Measurements from ENCODE around the gene ETS1. TPM values are rescaled to one million over a fixed set of nuclear protein-coding genes. Genes with fewer than 3 reads are reported as not detected.
A peak's percentile ranks its signal among the peaks of the same experiment; 100 is the strongest.

Gene ETS1
- total RNA-seq, 4 donors from 2014 or later, result 46.3 to 70.6 (median 57.6) TPM

DNA sequence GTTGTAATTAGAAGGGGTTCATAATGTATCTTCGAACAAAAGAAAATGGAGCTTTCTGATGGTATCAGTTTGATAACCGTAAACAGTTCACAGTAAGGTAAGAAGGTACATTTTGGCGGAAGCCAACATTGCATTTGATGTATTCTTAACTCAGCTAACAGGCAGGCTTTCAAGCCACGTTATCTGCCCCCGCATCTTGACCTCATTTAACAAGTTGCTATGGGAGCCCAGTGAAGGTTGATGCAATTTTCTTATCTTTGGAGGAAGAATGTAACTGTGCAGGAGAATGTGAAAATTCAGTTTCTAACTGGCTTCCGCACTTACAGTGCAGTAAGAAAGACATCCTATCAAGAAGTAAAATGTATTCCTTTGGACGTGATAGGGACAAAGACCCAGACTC is 110.6 kb downstream of the ETS1 start:
- Histone ChIP-seq H3K9me3 (no peaks in the 10 kb centered on the region), H3K27me3 (no peaks in the 10 kb centered on the region), H3K27ac (peak overlapping the region in 1 of 4 donors; percentile 28), H3K4me3 (no peak overlapping the region), H3K36me3 (peaks cover 0 to 35% (median 14%) of the 10 kb centered on the region in 3 donors), H3K4me1 (peaks cover 0 to 95% (median 72%) of the 10 kb centered on the region in 4 donors)
- no peak for DNase-seq (ENCODE audit: low spot score in 2 of 2)
- TF ChIP-seq, protein P1, sequence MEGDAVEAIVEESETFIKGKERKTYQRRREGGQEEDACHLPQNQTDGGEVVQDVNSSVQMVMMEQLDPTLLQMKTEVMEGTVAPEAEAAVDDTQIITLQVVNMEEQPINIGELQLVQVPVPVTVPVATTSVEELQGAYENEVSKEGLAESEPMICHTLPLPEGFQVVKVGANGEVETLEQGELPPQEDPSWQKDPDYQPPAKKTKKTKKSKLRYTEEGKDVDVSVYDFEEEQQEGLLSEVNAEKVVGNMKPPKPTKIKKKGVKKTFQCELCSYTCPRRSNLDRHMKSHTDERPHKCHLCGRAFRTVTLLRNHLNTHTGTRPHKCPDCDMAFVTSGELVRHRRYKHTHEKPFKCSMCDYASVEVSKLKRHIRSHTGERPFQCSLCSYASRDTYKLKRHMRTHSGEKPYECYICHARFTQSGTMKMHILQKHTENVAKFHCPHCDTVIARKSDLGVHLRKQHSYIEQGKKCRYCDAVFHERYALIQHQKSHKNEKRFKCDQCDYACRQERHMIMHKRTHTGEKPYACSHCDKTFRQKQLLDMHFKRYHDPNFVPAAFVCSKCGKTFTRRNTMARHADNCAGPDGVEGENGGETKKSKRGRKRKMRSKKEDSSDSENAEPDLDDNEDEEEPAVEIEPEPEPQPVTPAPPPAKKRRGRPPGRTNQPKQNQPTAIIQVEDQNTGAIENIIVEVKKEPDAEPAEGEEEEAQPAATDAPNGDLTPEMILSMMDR (IDR thresholded peaks at IDR 0.05), result no peak
- TF ChIP-seq POLR2A (IDR thresholded peaks at IDR 0.05), result no peak
- no peak for TF ChIP-seq EP300 (IDR thresholded peaks at IDR 0.05)
- 91 to 92% methylated on average over 7 of the region's 7 CpGs for WGBS, 2 donors

DNA sequence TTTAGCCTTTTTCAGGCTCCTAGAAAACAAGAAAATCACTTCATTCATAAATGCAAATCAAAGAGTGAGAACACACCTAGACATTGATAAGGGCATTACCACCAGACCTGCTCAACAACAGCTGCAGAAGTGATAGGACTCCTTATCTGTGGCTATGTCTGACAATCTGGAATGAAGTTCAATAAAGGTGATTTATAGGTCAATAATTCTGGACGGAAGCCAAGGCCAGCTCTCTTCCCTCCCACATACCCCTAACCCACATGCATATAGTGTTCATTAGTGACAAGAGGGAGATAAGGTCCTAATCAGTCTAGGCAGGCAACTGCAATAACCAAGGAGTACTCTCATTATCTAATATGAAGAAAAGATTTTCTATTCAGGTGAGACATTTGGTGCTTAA is 111.3 kb downstream of the ETS1 start:
- peak overlapping the region in 2 of 4 donors; percentile 28 to 79 for H3K27ac ChIP-seq
- no peak for DNase-seq (ENCODE audit: low spot score in 2 of 2)
- 44% methylated on average over 1 of the region's 1 CpG for WGBS, 2 donors

DNA sequence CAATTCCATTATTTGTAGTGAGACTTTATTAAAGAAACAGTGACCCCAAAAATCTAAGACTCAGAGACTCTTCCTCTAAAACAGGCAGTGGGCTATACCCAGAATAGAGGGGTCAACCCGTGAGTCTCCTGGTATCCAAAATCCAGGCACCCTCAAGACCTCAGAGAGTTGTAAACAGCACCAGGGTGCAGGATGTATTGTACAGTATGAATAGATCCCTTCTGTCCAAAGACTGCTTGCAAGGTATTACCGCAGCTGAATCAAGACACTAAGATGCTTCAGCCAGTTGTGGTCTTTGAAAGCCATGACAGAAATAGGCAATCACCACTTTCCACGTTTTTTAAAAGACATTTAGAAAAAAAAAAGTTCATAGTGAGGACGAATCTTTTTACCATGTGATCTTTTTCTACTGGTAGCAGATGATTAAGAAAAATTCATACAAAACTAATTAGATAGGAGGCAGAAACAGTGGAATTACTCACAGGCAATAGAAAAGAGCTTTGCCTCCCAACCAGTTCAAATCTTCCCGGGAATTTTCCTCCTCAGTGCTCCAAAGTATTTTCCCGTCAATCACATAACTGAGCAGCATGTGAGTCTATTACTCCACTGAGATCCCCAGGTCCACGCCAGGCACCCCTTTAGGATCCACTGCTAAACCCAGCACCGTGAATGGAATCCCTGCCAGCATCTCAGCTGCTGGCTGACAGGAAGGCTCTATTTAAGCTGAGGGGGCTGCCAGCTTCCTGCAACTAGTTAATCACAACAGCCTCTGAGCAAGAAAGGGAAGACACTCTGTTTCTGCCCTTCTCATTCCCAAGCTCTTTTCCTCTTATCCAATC is 113.1 kb downstream of the ETS1 start:
- DNase-seq (ENCODE audit: low spot score in 2 of 2), result no peak
- Histone ChIP-seq H3K27me3 (no peaks in the 10 kb centered on the region), H3K9me3 (no peaks in the 10 kb centered on the region), H3K4me1 (peaks cover 0 to 87% (median 58%) of the 10 kb centered on the region in 4 donors), H3K4me3 (no peak overlapping the region), H3K36me3 (peaks cover 0 to 28% (median under 1%) of the 10 kb centered on the region in 3 donors), H3K27ac (peak overlapping the region in 3 of 4 donors; percentile 52 to 79 (median 70))
- no peak for TF ChIP-seq EP300 (IDR thresholded peaks at IDR 0.05)
- no peak for TF ChIP-seq POLR2A (IDR thresholded peaks at IDR 0.05)
- TF ChIP-seq, protein P1 (IDR thresholded peaks at IDR 0.05), result no peak
- WGBS, 2 donors, result 39 to 42% methylated on average over 8 of the region's 8 CpGs

More for the DNA sequence above, 111.3 kb downstream of the ETS1 start:
- Histone ChIP-seq H3K4me3 (no peak overlapping the region), H3K36me3 (peaks cover 0 to 35% (median 14%) of the 10 kb centered on the region in 3 donors), H3K4me1 (peaks cover 0 to 93% (median 68%) of the 10 kb centered on the region in 4 donors), H3K27me3 (no peaks in the 10 kb centered on the region), H3K9me3 (no peaks in the 10 kb centered on the region)
- TF ChIP-seq POLR2A (IDR thresholded peaks at IDR 0.05), result no peak
- TF ChIP-seq, protein P1 (IDR thresholded peaks at IDR 0.05), result no peak
- no peak for TF ChIP-seq EP300 (IDR thresholded peaks at IDR 0.05)

DNA sequence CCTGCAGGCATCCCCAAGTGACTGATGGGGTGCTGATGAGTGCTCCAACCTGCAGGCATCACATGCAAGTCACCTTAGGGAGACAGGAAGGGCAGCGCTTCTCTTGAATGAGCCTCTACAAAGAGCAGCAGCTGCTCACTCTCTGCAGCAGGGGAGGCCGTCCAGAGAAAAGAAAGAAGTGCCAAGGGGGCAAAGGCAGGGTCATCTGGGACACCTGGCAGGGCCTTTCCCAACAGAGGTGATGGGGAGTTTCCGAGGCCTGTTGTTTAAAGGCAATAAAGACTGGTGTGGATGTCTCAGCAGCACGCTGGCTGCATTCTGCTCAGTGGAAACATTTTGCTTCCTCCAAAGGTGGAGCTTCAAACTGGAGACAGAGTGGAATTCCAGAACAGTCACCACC is 113.7 kb downstream of the ETS1 start:
- Histone ChIP-seq H3K27ac (peak overlapping the region in 2 of 4 donors; percentile 52 to 70), H3K4me1 (peaks cover 0 to 87% (median 61%) of the 10 kb centered on the region in 4 donors), H3K4me3 (no peak overlapping the region), H3K9me3 (no peaks in the 10 kb centered on the region), H3K36me3 (peaks cover 0 to 28% (median 0%) of the 10 kb centered on the region in 3 donors), H3K27me3 (no peaks in the 10 kb centered on the region)
- TF ChIP-seq, protein P1 (IDR thresholded peaks at IDR 0.05), result no peak
- TF ChIP-seq EP300 (IDR thresholded peaks at IDR 0.05) (no peak), POLR2A (IDR thresholded peaks at IDR 0.05) (no peak)
- no peak for DNase-seq (ENCODE audit: low spot score in 2 of 2)
- WGBS, 2 donors, result 69 to 73% methylated on average over 4 of the region's 4 CpGs
